Vagina (tissue), 2 donors: ENCODE results near the gene LGR6. TPM values are rescaled to one million over a fixed set of nuclear protein-coding genes. Genes with fewer than 3 reads are reported as not detected.

Experiments
- DNase-seq, 2 donors: peaks; one replicate each; pipeline ENCODE4 v3.0.0-alpha.2; 2017; ENCODE audit errors: extremely low spot score in 2 of 2
- H3K27ac ChIP-seq: fragments of 200-600 bp; sonication (generic); one replicate; pipeline ENCODE4 v1.5.1; 2019
- H3K27me3 ChIP-seq: fragments of 200-600 bp; sonication (generic); one replicate; pipeline ENCODE4 v1.5.1; 2019
- H3K36me3 ChIP-seq, 2 donors: fragments of 200-600 bp; sonication (generic); one replicate each; pipeline ENCODE4 v1.5.1; 2017 to 2019
- H3K4me1 ChIP-seq: fragments of 200-600 bp; sonication (generic); one replicate; pipeline ENCODE4 v1.5.1; 2019
- H3K4me3 ChIP-seq, 2 donors: fragments of 200-600 bp; sonication (generic); 1 replicate in 1 of 2; 2 replicates in 1 of 2; pipeline ENCODE4 v1.5.1; 2016 to 2019
- H3K9me3 ChIP-seq: fragments of 200-600 bp; sonication (generic); one replicate; pipeline ENCODE4 v1.5.1; 2019
- POLR2A ChIP-seq, 2 donors: fragments of 450-650 bp; IDR thresholded peaks; one replicate each; pipeline ENCODE4 v1.6.1; 2017; ENCODE audit warnings: antibody characterized with exemption in 2 of 2, mild to moderate bottlenecking in 2 of 2, moderate library complexity in 2 of 2
- POLR2AphosphoS5 ChIP-seq, 2 donors: sonication (generic); formaldehyde crosslinking; IDR thresholded peaks; one replicate each; pipeline ENCODE4 v1.9.0; 2017; ENCODE audit warnings: antibody characterized with exemption in 2 of 2, mild to moderate bottlenecking in 2 of 2, low read depth in 1 of 2; ENCODE audit not compliant: insufficient read depth in 1 of 2
- intact Hi-C: fragments of 100-400 bp; cut with DNase I; formaldehyde crosslinking; loops from one replicate; pipeline ENCODE4 v1.15.1; 2023
- total RNA-seq: library from RNA; depleted of rRNA; stranded (reverse); fragments of >200 nt; gene quantifications from one replicate; pipeline ENCODE4 v1.2.3, GENCODE V29; 2016
- TF ChIP-seq, protein P1 (sequence below), 3 experiments: fragments of 450-650 bp in 2 of 3; fragments of 200-600 bp in 1 of 3; sonication (generic) in 1 of 3; IDR thresholded peaks; one replicate each; pipeline ENCODE4 v1.5.1; 2017 to 2019; ENCODE audit warnings: antibody characterized with exemption in 3 of 3, mild to moderate bottlenecking in 2 of 3, moderate library complexity in 2 of 3

LGR6 gene
- total RNA-seq, 1 donor from 2014 or later: 6.6 TPM

DNA sequence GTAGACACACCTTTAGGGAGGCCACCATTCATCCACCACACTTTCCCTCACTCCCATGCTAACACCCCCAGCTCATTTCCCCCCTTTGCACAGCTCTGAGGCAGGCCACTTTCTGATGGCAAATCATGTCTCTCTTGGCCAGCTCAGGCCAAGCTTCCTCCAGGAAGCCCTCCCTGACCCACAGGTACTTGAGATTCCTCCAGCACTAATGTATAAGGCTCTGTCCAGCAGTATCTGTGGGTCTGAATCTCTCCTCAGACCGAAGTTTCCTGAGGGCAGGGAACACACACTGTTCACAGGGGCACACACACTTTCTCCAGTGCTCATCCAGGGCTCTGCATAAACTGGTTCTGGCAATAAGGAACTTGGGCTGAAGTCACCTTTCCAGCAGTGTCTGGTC is 19.2 kb downstream of the LGR6 start:
- peaks cover 4% of the 10 kb centered on the region for H3K4me1 ChIP-seq
- intact Hi-C loops: no loop called here
- no peak overlapping the region for H3K27ac ChIP-seq
- DNase-seq: no peak
- no peaks in the 10 kb centered on the region for H3K27me3 ChIP-seq
- no peaks in the 10 kb centered on the region for H3K36me3 ChIP-seq
- H3K9me3 ChIP-seq: no peaks in the 10 kb centered on the region
- TF ChIP-seq, protein P1, sequence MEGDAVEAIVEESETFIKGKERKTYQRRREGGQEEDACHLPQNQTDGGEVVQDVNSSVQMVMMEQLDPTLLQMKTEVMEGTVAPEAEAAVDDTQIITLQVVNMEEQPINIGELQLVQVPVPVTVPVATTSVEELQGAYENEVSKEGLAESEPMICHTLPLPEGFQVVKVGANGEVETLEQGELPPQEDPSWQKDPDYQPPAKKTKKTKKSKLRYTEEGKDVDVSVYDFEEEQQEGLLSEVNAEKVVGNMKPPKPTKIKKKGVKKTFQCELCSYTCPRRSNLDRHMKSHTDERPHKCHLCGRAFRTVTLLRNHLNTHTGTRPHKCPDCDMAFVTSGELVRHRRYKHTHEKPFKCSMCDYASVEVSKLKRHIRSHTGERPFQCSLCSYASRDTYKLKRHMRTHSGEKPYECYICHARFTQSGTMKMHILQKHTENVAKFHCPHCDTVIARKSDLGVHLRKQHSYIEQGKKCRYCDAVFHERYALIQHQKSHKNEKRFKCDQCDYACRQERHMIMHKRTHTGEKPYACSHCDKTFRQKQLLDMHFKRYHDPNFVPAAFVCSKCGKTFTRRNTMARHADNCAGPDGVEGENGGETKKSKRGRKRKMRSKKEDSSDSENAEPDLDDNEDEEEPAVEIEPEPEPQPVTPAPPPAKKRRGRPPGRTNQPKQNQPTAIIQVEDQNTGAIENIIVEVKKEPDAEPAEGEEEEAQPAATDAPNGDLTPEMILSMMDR (IDR thresholded peaks at IDR 0.05): no peak
- TF ChIP-seq POLR2A (IDR thresholded peaks at IDR 0.05): no peak
- TF ChIP-seq POLR2AphosphoS5 (IDR thresholded peaks at IDR 0.05; ENCODE audit: insufficient read depth in 1 of 2, low read depth in 1 of 2): no peak
- no peak overlapping the region for H3K4me3 ChIP-seq

DNA sequence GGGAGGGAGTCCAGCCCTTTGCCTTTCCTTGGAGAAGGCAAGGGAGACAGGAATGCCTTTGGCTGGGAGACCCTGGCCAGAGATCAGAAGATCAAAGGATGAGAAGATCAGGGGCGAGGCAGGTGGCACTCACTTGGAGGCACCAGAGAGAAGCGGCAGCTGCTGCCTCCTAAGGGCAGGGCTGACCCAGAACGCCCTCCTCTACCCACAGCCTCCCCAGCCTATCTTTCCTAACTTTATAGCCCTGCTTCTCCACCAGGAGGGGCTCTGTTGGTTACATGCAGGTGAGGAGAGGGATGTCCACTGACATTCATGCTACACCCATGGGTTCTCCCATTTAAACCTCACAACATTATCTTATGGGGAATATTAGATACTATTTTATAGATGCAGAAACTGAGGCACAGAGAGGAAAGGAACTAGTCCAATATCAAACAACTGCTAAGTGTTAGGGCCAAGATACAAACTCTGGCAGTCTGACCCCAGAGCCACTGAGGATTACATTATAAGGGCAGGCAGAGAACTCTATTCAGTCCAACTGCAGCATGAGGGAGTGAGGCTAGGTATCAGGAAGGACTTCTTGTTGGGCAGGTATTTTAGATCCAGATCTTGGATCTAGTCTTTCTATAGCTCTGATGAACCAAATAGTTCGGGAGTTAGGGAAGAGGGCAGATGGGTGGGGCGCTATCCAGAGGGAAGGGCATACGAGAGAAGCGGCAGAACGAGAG is 19.9 kb downstream of the LGR6 start:
- no peak for DNase-seq
- Histone ChIP-seq H3K4me3 (peak overlapping the region in 1 of 2 donors; percentile 37), H3K27ac (no peak overlapping the region), H3K27me3 (no peaks in the 10 kb centered on the region), H3K36me3 (no peaks in the 10 kb centered on the region), H3K9me3 (no peaks in the 10 kb centered on the region), H3K4me1 (peaks cover 4% of the 10 kb centered on the region)
- intact Hi-C loops: no loop called here
- TF ChIP-seq, protein P1 (IDR thresholded peaks at IDR 0.05): no peak
- TF ChIP-seq POLR2A (IDR thresholded peaks at IDR 0.05): no peak
- no peak for TF ChIP-seq POLR2AphosphoS5 (IDR thresholded peaks at IDR 0.05; ENCODE audit: insufficient read depth in 1 of 2, low read depth in 1 of 2)

DNA sequence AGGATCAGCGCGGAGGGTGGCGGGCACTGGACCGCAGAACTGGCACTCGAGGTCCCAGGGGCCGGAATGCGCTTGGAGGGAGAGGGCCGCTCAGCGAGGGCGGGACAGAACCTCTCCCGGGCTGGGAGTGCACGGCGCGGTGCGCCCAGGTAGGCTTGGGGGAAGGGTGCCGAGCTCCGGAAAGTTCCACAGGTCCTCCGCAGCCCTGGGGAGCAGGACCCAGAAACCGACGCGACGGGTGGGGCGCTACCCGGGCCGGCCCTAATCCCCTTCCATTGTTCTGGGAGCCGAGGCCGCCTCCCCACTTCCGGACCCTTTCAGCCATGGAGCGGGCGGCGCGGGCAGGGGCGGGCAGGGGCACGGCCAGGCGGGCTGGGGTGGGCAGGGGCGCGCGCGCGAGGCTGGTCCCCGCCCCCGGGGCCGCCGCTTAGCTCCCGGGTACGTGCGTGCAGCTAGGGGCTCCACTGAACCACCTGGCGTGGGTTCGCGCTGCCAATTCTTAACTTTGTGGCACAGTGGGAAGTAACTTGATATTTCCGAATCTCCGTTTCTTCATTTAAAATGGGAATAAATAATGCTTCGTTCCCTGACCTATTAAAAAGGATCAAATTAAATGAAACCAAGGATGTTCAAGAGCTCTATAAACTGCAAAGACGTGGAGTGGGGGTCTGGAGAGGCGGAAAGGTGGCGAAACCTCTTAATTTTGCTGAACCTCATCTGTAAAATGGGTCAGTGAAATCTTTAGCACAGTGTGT is 20.7 kb downstream of the LGR6 start:
- intact Hi-C loops: no loop called here
- Histone ChIP-seq H3K36me3 (no peaks in the 10 kb centered on the region), H3K9me3 (no peaks in the 10 kb centered on the region), H3K27ac (no peak overlapping the region), H3K4me3 (peak overlapping the region; percentile 18 to 37), H3K4me1 (peaks cover 4% of the 10 kb centered on the region), H3K27me3 (no peaks in the 10 kb centered on the region)
- no peak for DNase-seq
- no peak for TF ChIP-seq POLR2AphosphoS5 (IDR thresholded peaks at IDR 0.05; ENCODE audit: insufficient read depth in 1 of 2, low read depth in 1 of 2)
- TF ChIP-seq POLR2A (IDR thresholded peaks at IDR 0.05): no peak
- TF ChIP-seq, protein P1 (IDR thresholded peaks at IDR 0.05): no peak

DNA sequence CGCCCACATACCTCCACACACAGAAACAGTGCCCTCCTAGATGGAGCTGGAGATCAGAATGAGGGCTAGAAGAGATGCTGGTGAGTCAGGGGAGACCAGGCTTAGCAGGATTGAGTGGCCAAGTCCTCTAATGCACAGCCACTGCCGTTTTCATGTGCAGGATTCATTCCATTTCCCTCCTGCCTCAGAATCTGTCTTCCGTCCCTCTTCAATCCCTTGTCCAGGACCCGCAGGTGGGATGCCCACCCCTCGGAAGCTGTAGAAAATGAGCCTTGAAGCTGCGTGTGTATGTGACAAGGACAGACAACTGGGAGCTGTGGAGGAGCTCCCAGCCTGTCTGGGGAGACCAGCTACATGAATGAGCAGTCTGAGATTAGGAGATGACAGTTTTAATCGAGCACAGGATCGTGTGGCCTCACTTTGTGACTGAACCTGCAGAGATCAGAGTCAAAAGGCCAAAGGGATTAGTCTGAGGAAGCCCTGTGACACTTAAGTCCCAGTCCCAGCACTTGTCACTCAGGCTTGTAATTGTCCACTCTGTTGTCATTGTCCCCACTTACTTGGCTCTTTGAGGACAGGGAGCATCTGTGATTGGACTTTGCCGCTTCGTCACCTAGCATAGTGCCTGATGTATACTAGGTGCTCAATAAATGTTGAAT is 22.0 kb downstream of the LGR6 start:
- no peak for DNase-seq
- Histone ChIP-seq H3K27me3 (no peaks in the 10 kb centered on the region), H3K27ac (no peak overlapping the region), H3K4me1 (peaks cover 4% of the 10 kb centered on the region), H3K36me3 (no peaks in the 10 kb centered on the region), H3K4me3 (no peak overlapping the region), H3K9me3 (no peaks in the 10 kb centered on the region)
- intact Hi-C loops: no loop called here
- TF ChIP-seq, protein P1 (IDR thresholded peaks at IDR 0.05): no peak
- TF ChIP-seq POLR2AphosphoS5 (IDR thresholded peaks at IDR 0.05; ENCODE audit: insufficient read depth in 1 of 2, low read depth in 1 of 2): no peak
